IPS-18a (cell line): ENCODE data around the gene MAGI3.
"Not testable (repeated sequence)": the region's sequence is repeated elsewhere in the genome, so short reads cannot be mapped to it uniquely, and the experiment has no call there.

Experiments
- H3K27ac ChIP-seq: one replicate; pipeline ENCODE4 v1.5.1; 2013; ENCODE audit warnings: low read length
- H3K27me3 ChIP-seq: one replicate; pipeline ENCODE4 v1.6.1; 2013; ENCODE audit warnings: mild to moderate bottlenecking, low read length; ENCODE audit not compliant: control insufficient read depth, insufficient read depth
- H3K36me3 ChIP-seq: one replicate; pipeline ENCODE4 v1.6.1; 2013; ENCODE audit warnings: low read depth, low read length; ENCODE audit not compliant: control insufficient read depth
- H3K4me1 ChIP-seq: one replicate; pipeline ENCODE4 v1.6.1; 2013; ENCODE audit warnings: low read depth, low read length; ENCODE audit not compliant: control insufficient read depth
- H3K4me3 ChIP-seq: one replicate; pipeline ENCODE4 v1.5.1; 2013; ENCODE audit warnings: low read length
- H3K9ac ChIP-seq: one replicate; pipeline ENCODE4 v1.6.1; 2013; ENCODE audit warnings: mild to moderate bottlenecking, low read length, moderate library complexity
- H3K9me3 ChIP-seq: one replicate; pipeline ENCODE4 v1.6.1; 2013; ENCODE audit warnings: low read depth, low read length; ENCODE audit not compliant: control insufficient read depth

The MAGI3 gene

DNA sequence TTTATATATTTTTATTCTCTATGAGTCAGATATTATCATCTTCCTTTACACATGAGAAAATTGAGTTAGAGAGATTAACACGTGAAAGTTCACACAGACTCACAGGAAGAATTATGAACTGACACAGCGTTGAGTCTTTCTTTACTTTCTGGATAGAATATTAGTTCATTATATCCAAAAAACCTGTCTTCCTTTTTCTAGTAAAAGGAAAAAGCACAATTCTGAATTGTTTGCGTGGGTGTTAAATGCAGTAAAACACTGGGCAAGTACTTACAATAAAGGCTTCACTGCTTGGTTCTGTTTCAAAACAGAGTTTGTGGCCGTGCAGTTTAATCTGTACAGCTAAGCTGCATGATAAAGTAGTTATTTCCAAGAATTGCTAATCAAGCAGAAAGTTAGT is 10.8 kb downstream of the MAGI3 start:
- Histone ChIP-seq H3K27ac (no peak overlapping the region), H3K9ac (no peak overlapping the region), H3K9me3 (no peaks in the 10 kb centered on the region), H3K4me3 (no peak overlapping the region), H3K4me1 (no peaks in the 10 kb centered on the region), H3K36me3 (no peaks in the 10 kb centered on the region), H3K27me3 (no peaks in the 10 kb centered on the region)

DNA sequence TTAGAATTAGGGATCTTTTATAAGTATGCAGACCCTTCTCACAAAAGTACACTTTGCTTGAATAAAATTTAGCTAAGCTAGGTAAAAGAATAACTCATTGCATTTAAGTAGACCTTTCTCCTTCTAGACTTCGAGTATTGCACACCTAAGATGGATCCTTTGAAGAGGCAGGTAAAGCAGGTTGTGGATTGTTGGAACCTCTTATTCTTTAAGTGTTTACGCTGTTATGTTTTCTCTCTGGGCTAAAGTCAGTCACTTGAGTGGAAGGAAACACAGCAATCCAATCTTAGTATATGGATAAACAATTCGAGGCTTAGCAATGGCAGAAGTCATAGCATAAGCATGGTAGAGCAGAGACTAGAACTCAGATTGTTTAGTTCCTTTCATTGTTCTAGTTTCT is 11.4 kb downstream of the MAGI3 start:
- H3K4me3 ChIP-seq: no peak overlapping the region
- no peaks in the 10 kb centered on the region for H3K27me3 ChIP-seq
- H3K36me3 ChIP-seq: no peaks in the 10 kb centered on the region
- no peaks in the 10 kb centered on the region for H3K9me3 ChIP-seq
- no peak overlapping the region for H3K27ac ChIP-seq
- no peaks in the 10 kb centered on the region for H3K4me1 ChIP-seq
- no peak overlapping the region for H3K9ac ChIP-seq

DNA sequence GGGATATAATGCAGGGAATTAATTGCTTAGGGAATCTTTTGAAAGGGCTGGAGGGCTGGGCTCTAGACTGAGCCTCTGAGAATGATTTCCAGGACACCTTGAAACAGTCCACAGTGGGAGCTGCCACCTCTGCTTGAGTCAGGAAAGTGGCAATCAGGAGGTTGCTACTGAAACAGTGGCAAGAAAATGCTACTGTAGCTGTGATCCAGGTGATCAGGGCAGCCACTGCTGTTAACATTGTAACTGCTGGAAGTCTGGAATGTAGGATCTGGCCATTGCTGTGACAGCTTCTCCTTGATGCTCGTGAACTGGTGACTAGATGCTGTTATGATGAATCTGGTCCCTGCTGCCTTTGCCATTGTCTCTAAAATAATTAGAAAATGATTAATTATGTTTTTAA is 12.8 kb downstream of the MAGI3 start:
- Histone ChIP-seq H3K27me3 (no peaks in the 10 kb centered on the region), H3K4me3 (no peak overlapping the region), H3K9me3 (no peaks in the 10 kb centered on the region), H3K36me3 (no peaks in the 10 kb centered on the region), H3K4me1 (peaks cover 5% of the 10 kb centered on the region), H3K27ac (no peak overlapping the region), H3K9ac (no peak overlapping the region)

DNA sequence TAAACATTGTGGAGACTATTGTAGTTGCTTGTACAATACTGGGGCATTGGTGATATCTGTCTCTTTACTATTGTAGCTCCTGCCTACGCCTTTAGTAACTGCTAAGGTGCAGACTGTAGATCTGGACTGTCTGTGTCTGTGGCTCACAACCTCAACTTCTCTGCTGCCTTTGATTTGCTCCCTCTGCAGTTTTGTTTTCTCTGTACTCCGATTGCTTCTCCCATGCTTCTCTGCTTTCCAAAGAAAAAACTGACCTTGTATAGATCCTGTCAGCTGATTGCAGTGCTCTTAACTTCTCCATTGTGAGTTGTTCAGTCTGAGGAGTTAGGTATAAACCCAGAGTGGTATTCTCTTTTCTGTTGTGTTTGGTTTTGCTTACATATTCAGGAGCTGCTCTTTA is 15.3 kb downstream of the MAGI3 start:
- Histone ChIP-seq H3K4me3 (no peak overlapping the region), H3K9ac (no peak overlapping the region), H3K9me3 (no peaks in the 10 kb centered on the region), H3K27me3 (no peaks in the 10 kb centered on the region), H3K4me1 (peaks cover 5% of the 10 kb centered on the region), H3K27ac (no peak overlapping the region), H3K36me3 (no peaks in the 10 kb centered on the region)

DNA sequence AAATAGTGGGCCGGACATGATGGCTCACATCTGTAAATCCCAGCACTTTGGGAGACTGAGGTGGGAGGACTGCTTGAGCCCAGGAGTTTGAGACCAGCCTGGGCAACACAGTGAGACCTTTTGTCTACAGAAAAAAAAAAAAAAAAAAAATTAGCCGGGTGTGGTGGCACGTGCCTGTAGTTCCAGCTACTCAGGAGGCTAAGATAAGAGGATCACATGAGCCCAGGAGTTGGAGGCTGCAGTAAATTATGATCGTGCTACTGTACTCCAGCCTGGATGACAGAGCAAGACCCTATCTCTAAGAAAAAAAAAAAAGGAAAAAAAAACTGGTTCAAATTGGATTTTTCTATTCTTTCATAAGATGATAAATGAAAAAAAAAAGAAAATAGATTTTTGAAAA is 15.8 kb downstream of the MAGI3 start:
- H3K36me3 ChIP-seq, H3K27ac ChIP-seq, H3K27me3 ChIP-seq, H3K9ac ChIP-seq, H3K4me1 ChIP-seq, H3K4me3 ChIP-seq, H3K9me3 ChIP-seq: not testable (repeated sequence)

DNA sequence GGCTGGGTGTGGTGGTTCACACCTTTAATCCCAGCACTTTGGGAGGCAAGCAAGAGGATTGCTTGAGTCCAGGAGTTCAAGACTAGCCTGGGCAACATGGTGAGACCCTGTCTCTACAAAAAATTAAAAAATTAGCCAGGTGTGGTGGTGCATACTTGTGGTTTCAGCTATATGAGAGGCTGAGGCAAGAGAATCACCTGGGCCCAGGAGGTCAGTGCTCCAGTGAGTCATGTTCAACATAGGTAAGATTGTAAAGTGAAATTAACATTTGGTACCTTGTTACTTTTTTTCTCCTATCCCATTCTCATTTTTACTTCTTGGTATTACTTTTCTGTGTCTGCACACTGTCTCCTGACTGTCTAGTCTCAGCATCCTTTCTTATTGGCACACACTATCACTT is 19.0 kb downstream of the MAGI3 start:
- no peak overlapping the region for H3K27ac ChIP-seq
- no peaks in the 10 kb centered on the region for H3K27me3 ChIP-seq
- H3K9ac ChIP-seq: no peak overlapping the region
- no peaks in the 10 kb centered on the region for H3K9me3 ChIP-seq
- H3K36me3 ChIP-seq: no peaks in the 10 kb centered on the region
- peaks cover 5% of the 10 kb centered on the region for H3K4me1 ChIP-seq
- H3K4me3 ChIP-seq: no peak overlapping the region

DNA sequence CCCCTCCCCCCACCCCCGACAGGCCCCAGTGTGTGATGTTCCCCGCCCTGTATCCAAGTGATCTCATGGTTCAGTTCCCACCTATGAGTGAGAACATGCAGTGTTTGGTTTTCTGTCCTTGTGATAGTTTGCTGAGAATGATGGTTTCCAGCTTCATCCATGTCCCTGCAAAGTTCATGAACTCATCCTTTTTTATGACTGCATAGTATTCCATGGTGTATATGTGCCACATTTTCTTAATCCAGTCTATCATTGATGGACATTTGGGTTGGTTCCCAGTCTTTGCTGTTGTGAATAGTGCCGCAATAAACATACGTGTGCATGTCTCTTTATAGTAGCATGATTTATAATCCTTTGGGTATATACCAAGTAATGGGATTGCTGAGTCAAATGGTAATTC is 21.7 kb downstream of the MAGI3 start:
- H3K9me3 ChIP-seq, H3K4me1 ChIP-seq, H3K9ac ChIP-seq, H3K27ac ChIP-seq, H3K4me3 ChIP-seq, H3K27me3 ChIP-seq, H3K36me3 ChIP-seq: not testable (repeated sequence)

DNA sequence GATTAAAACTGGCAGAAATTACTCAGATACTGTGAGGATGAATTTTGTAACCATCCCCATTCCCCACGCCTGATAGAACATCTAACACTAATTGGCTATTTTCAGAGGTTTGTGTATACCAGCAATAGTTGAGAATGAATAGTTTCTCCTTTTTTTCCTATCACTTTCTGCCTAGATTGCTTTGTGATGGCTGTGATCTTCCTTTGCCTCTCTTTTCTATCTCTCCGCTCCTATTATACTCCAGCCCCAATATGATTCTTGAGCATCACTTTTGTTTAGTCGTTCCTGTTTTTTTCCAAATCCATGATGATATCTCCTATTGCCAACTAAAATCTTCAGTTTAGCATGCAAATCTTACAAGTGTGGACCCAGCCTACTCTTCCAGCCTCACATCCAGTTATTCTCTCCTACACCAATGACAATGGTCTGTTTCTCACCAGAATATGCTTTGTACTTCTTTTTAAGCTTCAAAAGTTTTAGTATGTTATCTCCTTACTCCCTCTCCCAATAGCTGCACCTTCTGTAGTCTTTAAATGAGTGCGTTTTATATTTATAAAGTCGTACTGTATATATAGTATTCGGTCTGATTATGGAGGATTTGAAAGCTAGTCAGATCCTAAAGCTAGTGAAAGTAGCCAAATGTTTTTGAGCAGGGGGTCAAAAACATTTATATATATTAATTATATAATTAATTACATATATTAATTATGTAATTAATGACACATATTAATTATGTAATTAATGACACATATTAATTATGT is 25.2 kb downstream of the MAGI3 start:
- Histone ChIP-seq H3K4me3 (no peak overlapping the region), H3K4me1 (no peaks in the 10 kb centered on the region), H3K36me3 (no peaks in the 10 kb centered on the region), H3K9me3 (no peaks in the 10 kb centered on the region), H3K27me3 (no peaks in the 10 kb centered on the region), H3K27ac (no peak overlapping the region), H3K9ac (no peak overlapping the region)

DNA sequence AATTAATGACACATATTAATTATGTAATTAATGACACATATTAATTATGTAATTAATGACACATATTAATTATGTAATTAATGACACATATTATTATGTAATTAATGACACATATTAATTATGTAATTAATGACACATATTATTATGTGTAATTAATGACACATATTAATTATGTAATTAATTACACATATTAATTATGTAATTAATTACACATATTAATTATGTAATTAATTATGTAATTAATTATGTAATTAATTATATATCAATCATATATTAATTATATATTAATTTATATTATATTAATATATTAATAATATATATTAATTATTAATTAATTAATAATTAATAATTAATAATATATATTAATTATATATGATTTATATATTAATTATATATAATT is 25.8 kb downstream of the MAGI3 start:
- H3K4me3 ChIP-seq, H3K36me3 ChIP-seq, H3K4me1 ChIP-seq, H3K9me3 ChIP-seq, H3K27me3 ChIP-seq, H3K9ac ChIP-seq, H3K27ac ChIP-seq: not testable (repeated sequence)

DNA sequence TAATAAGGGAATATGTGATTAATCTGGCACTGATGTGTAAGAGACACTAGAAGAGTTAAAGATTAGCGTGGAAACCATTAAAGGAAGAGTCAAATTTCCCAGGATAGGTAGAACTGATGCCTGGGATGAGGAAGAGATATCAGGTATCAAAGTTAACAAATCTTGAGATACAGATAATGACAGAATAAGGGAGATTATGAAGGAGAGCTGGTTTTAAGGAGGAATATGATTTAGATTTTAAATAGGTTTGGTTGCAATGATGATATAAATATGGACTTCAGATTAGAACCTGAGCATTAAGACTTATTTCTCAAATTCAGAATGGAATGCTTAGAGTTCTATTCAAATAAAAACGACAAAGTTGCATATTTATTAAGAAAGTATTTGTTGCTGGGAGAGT is 26.2 kb downstream of the MAGI3 start:
- H3K4me3 ChIP-seq: no peak overlapping the region
- H3K27ac ChIP-seq: no peak overlapping the region
- H3K9ac ChIP-seq: no peak overlapping the region
- H3K27me3 ChIP-seq: no peaks in the 10 kb centered on the region
- H3K4me1 ChIP-seq: no peaks in the 10 kb centered on the region
- H3K36me3 ChIP-seq: no peaks in the 10 kb centered on the region
- no peaks in the 10 kb centered on the region for H3K9me3 ChIP-seq

DNA sequence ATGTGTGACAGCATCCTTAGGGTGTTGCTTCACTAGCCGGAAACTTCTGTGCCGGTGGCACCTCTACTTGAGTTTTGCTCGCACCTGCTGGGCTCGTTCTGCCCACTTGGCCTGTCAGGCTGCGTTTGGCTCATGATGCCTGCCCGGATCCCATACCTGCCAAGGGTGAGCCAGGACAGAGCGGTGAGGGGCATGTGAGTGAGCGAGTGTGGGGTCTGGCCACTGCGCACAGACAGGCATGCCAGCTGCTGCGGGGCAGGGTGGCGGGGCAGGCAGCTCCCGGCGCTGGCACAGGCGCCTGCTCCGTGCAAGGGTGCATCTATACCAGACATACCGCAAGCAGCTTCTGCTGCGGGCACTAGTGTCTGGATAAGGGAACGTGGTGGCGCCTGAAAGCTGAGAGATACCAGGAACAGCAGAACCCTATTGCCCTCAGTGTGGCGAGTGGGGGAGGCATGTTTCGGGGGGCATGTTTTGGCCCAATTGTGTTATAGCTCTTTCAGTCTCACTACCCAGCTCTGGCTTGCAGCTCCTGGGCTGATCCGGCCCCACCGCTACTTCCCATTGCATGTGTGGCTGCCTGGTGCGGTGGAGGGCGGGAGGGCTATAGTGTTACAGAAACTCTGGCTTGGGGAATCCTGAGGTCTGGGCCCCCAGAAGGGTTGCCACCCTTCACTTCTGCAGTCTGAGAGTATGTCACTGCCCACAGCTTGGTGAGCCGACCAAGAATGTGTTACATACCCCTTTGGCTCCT is 32.2 kb downstream of the MAGI3 start:
- no peaks in the 10 kb centered on the region for H3K36me3 ChIP-seq
- no peak overlapping the region for H3K4me3 ChIP-seq
- H3K27ac ChIP-seq: no peak overlapping the region
- no peaks in the 10 kb centered on the region for H3K27me3 ChIP-seq
- no peak overlapping the region for H3K9ac ChIP-seq
- no peaks in the 10 kb centered on the region for H3K4me1 ChIP-seq
- no peaks in the 10 kb centered on the region for H3K9me3 ChIP-seq

DNA sequence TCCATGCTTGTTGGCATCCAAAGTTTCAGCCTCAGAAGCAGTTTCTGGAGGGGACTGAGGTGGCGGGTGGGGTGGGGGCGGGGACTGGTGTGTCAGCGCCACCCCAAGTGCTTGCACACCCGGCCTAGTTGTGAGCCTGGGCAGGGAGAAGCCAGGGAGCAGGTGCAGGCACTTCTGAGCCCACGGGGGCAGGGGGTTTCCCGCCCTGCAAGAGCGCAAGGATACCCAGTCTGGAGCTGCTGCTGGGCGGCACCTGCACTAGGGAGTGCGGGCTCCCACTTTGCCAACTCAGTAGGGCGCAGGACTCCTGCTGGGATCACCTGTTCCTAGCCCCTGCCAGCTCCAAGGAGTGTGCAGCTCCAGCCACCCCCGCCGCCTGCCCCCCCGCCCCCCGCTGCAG is 33.5 kb downstream of the MAGI3 start:
- H3K36me3 ChIP-seq: no peaks in the 10 kb centered on the region
- H3K4me3 ChIP-seq: no peak overlapping the region
- H3K9me3 ChIP-seq: no peaks in the 10 kb centered on the region
- H3K9ac ChIP-seq: no peak overlapping the region
- H3K27ac ChIP-seq: no peak overlapping the region
- no peaks in the 10 kb centered on the region for H3K4me1 ChIP-seq
- H3K27me3 ChIP-seq: no peaks in the 10 kb centered on the region
